Fibroblast of skin of right biceps (primary cell): Measurements from ENCODE around the gene NFATC4.
A peak's percentile ranks its signal among the peaks of the same experiment; 100 is the strongest.

Source experiments
- DNase-seq: peaks from one replicate; pipeline ENCODE4 v3.0.0-alpha.2; 2013

NFATC4 gene

DNA sequence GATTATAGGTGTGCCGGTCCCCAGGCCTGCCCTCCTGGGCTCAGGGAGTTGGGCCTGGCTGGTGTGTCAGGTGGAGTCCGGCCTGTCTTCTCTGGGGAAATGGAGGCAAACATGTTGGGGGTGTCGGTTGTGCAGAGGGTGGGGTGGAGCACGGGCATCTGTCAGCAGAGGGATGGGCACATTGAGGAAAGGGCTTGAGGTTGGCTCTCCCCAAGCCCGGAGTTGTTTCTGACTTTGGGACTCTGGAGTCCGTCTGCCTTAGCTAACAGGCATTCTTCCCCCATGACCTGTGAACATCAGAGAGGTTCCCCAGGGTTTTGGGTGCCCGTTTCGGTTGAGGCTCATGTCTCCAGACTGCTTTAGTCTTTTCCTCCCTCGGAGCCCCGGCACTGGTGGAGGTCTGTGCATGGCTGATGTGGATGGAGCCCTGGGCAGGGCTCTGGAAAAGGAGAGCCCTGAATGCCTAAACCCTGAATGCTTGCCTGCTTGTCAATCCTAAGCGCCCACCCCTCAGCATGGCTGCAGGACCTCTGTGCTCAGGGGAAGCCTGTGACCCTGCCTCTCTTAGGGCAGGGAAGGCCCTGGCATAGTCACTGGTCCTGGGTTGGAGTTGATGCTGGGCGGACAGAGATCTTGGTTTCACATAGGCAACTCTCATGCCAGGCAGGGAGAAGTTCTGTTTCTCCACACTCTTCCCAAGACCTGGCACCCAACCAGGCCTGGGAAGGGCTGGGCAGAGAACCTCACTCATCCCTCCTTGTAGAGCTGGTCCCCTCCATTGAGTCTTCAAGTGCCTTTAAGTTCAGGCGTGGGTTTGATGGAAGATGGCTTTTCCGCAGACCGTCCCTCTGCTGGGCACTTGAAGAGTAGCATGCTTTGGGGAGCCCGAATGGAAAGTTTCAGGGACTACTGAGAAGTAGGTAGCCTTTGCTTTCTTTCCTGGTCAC, 43.7 kb downstream of the NFATC4 start:
- DNase-seq, result peak; percentile 57

DNA sequence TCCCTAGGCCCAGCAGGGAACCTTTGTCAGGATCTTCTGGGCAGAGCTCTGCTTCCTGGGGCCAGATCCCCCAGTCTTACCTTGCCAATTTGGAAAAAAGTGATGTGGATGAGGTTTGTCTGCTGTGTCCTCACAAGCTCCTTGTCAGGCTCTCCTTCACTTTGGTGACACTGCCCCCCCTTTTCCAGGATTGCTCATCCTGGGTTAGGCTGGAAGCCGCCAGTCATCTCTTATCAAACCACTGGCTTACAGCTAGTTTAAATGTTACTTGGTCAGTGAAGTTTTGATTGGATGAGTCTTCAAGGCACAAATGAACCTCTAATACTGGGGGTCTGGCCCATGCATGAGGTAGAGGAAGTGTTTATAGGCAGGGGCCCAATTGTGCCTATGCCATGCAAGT, 46.1 kb downstream of the NFATC4 start:
- DNase-seq, result no peak

DNA sequence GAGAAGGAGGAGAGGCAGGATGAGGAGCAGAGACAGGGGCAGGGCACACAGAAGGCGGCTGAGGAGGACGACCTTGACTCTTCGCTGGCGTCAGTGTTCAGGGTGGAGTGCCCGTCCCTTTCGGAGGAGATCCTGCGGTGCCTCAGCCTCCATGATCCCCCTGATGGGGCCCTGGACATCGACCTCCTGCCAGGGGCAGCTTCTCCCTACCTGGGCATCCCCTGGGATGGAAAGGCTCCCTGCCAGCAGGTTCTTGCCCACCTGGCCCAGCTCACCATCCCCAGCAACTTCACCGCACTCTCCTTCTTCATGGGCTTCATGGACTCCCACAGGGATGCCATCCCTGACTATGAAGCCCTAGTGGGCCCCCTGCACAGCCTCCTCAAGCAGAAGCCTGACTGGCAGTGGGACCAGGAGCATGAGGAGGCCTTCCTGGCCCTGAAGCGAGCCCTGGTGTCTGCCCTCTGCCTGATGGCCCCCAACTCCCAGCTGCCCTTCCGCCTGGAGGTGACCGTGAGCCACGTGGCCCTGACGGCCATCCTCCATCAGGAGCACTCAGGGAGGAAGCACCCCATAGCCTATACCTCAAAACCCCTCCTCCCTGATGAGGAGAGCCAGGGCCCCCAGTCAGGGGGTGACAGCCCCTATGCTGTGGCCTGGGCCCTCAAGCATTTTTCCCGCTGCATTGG, 46.9 kb downstream of the NFATC4 start:
- no peak for DNase-seq

DNA sequence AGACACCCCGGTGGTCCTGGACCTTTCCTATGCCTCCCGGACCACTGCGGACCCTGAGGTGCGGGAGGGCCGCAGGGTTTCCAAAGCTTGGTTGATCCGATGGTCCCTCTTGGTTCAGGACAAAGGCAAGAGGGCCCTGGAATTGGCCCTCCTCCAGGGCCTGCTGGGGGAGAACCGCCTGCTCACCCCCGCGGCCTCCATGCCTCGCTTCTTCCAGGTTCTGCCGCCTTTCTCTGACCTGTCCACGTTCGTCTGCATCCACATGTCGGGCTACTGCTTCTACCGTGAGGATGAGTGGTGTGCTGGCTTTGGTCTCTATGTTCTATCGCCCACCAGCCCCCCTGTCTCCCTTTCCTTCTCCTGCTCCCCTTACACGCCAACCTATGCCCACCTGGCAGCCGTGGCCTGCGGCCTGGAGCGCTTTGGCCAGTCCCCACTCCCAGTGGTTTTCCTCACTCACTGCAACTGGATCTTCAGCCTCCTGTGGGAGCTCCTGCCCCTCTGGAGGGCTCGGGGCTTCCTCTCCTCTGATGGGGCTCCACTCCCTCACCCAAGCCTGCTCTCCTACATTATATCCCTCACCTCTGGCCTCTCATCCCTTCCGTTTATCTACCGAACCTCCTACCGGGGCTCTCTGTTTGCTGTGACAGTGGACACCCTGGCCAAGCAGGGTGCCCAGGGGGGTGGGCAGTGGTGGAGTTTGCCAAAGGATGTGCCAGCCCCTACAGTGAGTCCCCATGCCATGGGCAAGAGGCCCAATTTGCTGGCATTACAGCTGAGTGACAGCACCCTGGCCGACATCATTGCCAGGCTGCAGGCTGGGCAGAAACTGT, 47.7 kb downstream of the NFATC4 start:
- no peak for DNase-seq

DNA sequence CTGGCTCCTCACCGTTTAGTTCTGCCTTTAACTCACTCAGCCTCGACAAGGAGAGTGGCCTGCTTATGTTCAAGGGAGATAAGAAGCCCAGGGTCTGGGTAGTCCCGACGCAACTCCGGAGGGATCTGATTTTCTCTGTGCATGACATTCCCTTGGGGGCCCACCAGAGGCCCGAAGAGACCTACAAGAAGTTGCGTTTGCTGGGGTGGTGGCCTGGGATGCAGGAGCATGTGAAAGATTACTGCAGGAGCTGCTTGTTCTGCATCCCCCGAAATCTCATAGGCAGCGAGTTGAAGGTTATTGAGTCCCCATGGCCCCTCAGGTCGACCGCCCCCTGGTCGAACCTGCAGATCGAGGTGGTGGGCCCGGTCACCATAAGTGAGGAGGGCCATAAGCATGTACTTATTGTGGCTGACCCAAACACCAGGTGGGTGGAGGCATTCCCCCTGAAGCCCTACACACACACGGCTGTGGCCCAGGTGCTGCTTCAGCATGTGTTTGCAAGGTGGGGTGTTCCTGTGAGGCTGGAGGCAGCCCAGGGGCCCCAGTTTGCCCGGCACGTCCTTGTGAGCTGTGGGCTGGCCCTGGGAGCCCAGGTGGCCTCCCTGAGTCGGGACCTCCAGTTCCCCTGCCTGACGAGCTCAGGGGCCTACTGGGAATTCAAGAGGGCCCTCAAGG, 48.4 kb downstream of the NFATC4 start:
- DNase-seq, result no peak

DNA sequence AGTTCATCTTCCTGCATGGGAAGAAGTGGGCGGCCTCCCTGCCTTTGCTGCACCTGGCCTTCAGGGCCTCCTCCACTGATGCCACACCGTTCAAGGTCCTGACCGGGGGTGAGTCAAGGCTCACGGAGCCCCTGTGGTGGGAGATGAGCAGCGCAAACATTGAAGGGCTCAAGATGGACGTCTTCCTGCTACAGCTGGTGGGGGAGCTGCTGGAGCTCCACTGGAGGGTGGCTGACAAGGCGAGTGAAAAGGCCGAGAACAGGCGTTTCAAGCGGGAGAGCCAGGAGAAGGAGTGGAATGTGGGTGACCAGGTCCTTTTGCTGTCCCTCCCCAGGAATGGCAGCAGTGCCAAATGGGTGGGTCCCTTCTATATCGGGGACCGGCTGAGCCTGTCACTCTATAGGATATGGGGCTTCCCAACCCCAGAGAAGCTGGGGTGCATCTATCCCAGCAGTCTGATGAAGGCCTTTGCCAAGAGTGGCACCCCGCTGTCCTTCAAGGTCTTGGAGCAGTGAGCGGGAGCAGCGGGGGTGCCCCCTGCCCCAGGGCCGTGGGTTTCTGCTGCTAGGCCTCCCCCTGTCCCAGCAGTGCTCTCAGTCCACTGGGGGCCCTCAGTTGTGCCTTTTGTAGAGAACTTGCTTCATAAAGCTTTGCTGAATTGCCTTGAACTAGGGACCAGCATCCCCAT, 49.1 kb downstream of the NFATC4 start:
- no peak for DNase-seq

DNA sequence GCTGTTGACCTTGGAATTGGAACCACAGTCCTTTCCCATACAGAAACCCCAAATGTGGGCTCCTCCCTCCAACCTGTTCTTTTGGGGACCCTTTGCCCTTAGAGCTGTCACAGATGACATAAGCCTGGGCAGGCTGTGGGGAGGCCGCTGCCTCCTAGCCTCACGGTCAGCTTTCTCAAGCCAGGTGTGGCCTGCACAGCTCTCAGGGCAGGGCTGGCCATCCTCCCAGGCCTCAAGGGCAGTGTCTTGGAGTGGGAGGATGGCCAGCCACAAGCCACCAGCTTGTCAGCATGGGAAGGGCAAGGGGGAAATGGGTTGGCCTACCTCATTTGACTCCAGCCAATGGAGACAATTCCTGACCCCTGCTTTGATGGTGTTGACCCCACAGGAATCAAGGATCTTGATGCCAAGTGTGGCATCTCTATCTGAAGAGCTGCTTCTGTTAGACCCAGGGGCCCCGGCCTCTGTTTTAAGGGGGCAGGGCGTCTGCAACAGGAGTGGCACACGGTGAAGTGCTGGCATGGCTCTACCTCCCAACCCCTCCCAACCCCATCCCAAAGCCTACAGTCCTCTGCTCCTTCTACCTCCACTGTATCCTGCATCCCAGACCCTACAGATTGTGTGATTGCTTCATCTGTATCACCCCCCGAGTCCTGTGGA, 50.0 kb downstream of the NFATC4 start:
- DNase-seq, result no peak

DNA sequence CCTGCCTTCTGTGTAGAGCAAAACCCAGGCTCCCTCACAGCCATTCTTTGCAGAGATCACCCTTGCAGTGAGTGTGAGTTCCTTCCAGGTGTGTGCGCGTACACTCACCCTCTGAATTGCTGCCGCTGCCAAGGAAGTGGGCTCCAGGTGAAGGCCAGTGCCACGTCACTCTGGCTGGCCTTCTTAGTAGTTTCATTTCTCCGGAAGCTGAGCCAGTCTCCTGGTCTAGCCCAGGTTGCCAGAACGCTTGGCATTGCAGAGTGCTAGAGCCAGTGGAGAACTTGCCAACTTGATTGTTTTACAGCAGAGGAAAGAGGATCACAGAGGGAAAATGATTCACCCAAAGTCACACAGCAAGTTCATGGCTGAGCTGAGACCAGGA, 50.5 kb downstream of the NFATC4 start:
- DNase-seq, result no peak

DNA sequence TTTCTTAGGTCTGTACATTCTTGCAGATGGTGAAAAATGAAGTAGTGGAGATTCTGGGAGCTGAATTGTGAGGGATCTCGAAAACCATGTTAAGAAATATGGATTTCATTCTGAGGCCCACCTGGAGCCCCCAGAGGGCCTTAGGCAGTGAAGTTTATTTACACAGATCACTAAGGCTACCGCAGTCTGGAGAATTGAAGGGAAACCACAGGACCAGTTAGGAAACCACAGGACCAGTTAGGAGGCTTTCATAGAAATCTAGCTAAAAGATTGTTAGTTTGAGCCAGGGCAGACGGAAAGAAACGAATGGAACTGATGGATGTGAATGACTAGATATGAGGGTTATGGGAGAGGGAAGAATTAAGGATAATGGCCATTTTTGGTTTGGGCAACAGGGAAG, 54.3 kb downstream of the NFATC4 start:
- no peak for DNase-seq

DNA sequence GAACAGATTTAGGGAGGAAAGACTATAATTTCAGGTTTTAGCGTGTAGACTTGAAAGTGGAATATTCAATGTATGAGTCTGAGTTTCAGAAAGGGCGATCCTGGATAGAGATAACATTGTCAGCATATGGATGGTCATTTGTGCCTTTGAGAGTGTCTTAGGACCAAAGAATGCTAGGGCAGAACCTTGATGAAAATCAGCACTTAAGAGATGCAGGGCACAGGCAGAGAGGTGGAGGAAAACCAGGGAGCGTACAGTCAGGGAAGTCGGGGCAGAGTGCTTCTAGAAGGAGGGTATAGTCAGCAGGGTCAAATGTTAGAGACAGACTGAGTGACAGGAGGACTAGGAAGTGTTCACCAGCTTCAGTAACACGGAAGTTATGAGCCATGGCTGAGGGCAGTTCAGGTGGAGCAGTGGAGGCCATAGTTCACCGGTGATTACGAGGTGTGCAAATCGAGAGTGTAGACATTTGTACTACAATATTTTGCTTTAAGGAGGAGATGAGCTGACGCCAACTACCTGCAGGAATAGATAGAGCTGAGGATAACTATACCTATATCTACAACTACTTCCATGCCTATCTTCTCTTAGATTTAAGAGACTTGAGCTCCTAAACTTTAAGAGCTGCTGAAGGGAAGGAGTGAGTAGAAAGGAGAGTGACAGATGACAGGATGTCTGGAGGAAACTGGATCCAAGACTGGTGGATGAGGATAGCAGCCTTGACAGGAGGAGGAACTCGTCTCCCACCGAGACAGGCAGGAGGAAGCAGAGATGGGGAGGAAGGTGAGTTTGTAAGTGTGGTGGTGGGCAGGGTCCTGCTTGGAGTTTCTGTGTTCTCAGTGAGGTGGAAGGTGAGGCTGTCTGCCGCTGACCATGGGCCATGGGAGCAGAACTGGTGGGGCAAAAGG, 55.0 kb downstream of the NFATC4 start:
- no peak for DNase-seq

DNA sequence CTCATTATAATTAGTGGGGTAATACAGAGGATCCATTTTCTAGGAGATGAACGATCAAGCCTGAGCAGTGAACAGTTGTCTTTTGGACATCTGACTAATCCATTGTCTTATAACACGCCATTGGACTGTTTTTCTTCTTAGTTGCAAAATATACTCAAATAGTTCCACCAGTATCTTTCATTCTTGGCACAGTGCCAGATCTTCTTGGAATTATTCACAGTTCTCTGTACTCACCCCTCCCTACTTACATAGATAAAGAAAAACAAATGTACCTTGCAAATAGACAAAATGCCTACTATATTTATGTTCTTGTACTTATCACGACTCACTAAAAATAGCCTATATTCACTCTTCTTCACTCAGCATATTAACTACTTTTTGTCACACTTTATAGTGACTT, 57.7 kb downstream of the NFATC4 start:
- DNase-seq, result peak; percentile 78

DNA sequence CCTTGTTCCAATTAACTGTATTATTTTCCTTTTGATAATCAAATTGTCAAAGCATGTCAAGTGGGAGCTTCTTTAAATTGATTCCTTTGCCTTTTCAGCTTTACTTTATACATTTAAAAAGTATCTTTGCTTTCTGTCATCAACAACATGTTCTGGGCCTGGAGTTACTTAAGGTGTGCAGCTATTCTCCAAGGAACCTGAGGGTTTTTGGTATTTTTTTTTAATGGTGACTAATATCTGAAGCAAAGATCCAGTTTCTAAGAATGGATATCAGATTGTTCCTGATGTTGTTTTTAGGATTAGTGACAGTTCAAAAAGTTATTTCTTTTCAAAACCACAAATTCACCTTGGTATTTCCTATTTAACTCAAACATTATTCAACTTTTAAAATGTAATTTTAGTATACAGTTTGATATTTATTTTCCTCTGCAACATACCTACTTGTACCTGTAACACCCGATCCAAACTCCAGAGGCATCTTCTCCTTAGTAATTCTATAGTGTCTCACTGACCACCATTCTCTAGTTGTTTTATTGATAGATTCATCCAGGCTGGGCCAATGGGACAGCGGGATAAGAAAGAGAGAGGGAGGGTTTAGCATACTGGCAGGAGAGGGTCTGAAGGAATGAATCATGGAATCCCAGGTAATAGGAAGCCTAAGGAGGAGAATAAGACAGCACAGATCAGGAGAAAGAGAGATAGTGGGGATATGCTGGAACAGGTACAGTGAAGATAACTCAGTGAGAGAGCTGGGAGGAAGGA, 58.3 kb downstream of the NFATC4 start:
- no peak for DNase-seq

DNA sequence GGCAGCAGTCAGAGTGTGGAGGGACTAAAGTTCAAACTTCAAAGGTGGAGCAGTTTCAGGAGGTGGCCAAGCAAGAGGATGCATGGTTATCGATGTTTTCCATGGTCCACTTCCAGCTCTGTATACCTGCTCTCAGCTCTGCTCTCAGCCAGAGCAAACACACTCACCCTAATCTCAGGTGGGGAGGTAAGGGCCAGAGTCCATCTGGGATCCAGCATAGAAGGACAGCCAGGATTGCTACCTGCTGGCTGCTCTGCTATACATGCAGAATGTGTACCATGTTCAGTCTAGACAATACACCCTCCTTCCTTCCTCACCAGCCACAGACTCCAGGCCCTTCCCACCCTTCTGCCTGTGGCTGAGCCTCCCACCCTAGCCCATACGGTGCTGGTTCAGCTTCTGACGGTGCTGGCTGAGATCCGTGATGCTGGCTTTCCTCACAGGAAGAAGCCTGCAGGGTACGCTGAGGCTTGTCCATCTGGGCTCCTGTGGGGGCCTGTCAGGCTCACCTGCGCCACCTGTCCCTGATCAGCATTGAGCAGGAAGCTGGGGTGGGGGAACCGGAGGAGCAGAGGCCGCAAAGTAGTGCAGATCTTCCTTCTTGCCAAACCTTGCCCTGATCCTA, 59.0 kb downstream of the NFATC4 start:
- no peak for DNase-seq

DNA sequence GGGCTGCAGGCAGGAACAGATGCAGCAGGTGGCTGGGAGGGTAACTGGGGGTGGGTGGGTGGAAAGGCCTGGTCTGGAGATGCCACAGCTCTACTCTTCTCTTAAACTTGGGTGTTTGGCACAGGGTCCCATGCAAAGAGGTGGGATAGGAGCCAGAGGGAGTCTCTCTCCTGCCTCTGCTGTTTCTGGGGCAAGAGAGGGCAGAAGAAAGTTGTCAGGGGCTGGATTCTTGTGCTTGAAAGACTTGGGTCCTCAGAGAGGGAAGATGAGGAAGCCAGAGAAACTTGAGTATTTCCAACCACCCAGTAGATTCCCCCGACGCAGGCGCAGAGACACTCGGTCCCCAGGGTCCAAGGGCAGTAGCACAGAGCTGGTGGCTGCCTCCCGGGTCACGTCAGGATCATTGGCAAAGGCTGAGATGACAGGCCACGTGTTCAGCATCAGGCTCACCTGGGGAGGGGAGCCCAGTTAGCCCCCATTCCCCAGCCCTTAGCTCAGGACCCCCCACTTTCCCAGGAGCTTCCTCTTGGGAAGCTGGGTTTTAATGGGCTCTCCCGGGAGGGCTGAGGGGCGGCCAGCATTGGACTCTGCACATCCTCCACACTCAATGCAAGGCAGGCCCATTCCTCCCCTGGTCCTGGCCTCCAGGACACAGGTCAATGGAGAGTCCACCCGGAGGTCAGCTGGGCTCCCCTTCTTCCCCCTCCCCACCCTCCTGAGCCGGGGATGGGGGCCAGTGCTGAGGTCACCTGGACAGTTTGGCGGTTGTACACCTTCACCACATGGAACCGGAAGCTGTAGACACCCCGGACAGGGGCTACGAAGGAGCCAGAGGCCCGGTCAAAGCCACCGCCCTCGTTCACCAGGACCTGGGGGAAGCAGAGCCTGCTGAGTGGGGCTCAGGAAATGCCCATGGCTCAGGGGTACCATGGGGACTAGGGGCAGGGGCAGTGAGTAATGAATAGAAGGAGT, 59.8 kb downstream of the NFATC4 start:
- no peak for DNase-seq

DNA sequence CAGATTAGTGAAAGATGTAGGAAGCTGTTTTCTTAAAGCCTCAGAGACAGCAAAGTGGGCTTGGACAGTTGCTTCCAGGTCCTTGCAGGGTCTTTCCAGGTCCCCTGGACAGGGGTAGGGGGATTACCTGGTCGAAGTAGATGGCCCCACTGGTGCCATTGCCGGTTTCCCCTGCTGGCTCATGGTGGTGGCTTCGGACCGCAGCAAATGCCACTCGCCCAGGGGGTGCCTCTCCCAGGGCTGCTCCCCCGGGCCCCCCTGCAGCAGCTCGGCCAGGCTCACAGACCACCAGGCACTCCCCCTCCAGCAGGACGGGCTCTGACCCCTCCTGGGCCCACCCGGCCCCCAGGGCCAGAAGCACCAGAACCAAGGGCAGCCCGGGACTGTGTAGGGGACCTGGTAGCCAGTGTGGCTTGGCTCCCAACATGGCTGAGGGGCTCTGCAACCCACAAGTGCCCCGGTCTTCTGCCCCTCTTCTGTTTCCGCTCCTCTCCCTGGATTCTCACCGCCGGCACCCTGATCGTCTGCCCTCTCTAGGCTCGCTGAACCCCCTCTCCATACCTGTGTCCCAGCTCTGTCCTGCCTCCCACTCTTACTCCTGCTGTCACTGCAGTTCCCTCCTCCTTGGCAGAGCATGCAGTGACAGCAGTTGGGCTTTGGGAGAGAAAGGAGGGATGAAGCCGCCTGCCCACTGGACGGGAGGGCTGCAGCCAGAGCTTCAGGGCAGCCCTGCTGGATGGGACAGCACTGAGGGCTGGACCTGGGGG, 60.8 kb downstream of the NFATC4 start:
- peak; percentile 17 for DNase-seq
